NT2/D1 (cell line): Measurements from ENCODE around the gene ANKS3.

Experiments used
- SUZ12 ChIP-seq: IDR thresholded peaks from 2 replicates; pipeline ENCODE4 v1.6.1; 2011; ENCODE audit not compliant: insufficient read length, insufficient read depth; ENCODE audit errors: extremely low read depth
- ZNF274 ChIP-seq: IDR thresholded peaks from 2 replicates; pipeline ENCODE4 v1.6.1; 2011; ENCODE audit warnings: mild to moderate bottlenecking, low read depth, low read length

GRCh38 chr16:4733747-4734062 is 366 bp downstream of the ANKS3 start:
- TF ChIP-seq ZNF274 (no peak), SUZ12 (no peak)
